ENCODE data around the gene RNF144A. TPM values are rescaled to one million over a fixed set of nuclear protein-coding genes. Genes with fewer than 3 reads are reported as not detected.
A peak's percentile ranks its signal among the peaks of the same experiment; 100 is the strongest.

The RNF144A gene
- total and polyA plus RNA-seq, 2 experiments from 2014 or later: 2.8 to 14.7 TPM

GRCh38 chr2:7060631-7061449, 143.6 kb downstream of the RNF144A start:
- Histone ChIP-seq H3K27me3 (ENCODE audit: insufficient read depth) (no peaks in the 10 kb centered on the region), H3K4me2 (no peak overlapping the region), H3K4me3 (no peak overlapping the region), H3K4me1 (ENCODE audit: insufficient read depth) (no peaks in the 10 kb centered on the region), H3K79me2 (replicated peaks; ENCODE audit: insufficient read depth) (no peaks in the 10 kb centered on the region), H3K9me2 (ENCODE audit: insufficient read depth) (peaks cover 7% of the 10 kb centered on the region; the same call in 1 of the 2 replicates), H4K20me1 (replicated peaks; ENCODE audit: insufficient read depth) (no peaks in the 10 kb centered on the region), H2AFZ (no peak overlapping the region), H3F3A (replicated peaks; ENCODE audit: low read depth) (no peaks in the 10 kb centered on the region), H3K36me3 (ENCODE audit: insufficient read depth) (peaks cover 7% of the 10 kb centered on the region), H3K27ac (ENCODE audit: low read depth) (no peak overlapping the region)
- Mint-ChIP-seq H3K4me1 (peaks cover 8% of the 10 kb centered on the region), H3K27ac (no peak overlapping the region), H3K4me3 (no peak overlapping the region), H3K27me3 (ENCODE audit: insufficient read depth, low read depth, poor library complexity) (peaks cover 10% of the 10 kb centered on the region), H3K9me3 (peaks cover 22% of the 10 kb centered on the region), H3K36me3 (ENCODE audit: low read depth) (peaks cover 21% of the 10 kb centered on the region)
- DNase-seq (ENCODE audit: low spot score): no peak
- 0 out of 3 replicates have a peak, but pooled peaks have one; percentile 29 for ATAC-seq
- TF ChIP-seq JUNB (IDR thresholded peaks at IDR 0.05; ENCODE audit: unreplicated experiment) (no peak), REST (IDR thresholded peaks at IDR 0.05; ENCODE audit: unreplicated experiment) (no peak)

- Histone ChIP-seq H3K4me3 (no peak overlapping the region), H3K9me2 (ENCODE audit: insufficient read depth) (peaks cover 2% of the 10 kb centered on the region; the same call in 1 of the 2 replicates), H3K36me3 (ENCODE audit: insufficient read depth) (peaks cover 7% of the 10 kb centered on the region), H3K27me3 (ENCODE audit: insufficient read depth) (no peaks in the 10 kb centered on the region), H3K4me1 (ENCODE audit: insufficient read depth) (no peaks in the 10 kb centered on the region), H3F3A (replicated peaks; ENCODE audit: low read depth) (no peaks in the 10 kb centered on the region), H3K79me2 (replicated peaks; ENCODE audit: insufficient read depth) (no peaks in the 10 kb centered on the region), H3K27ac (ENCODE audit: low read depth) (no peak overlapping the region), H2AFZ (no peak overlapping the region), H3K4me2 (no peak overlapping the region), H4K20me1 (replicated peaks; ENCODE audit: insufficient read depth) (no peaks in the 10 kb centered on the region)
- TF ChIP-seq ZNF462 (CRISPR knock-in tag; IDR thresholded peaks at IDR 0.05): no peak
- H3K9me3 Mint-ChIP-seq: peaks cover 22% of the 10 kb centered on the region
- peaks cover 10% of the 10 kb centered on the region for H3K27me3 Mint-ChIP-seq (ENCODE audit: insufficient read depth, low read depth, poor library complexity)
- peaks cover 8% of the 10 kb centered on the region for H3K4me1 Mint-ChIP-seq
- DNase-seq (ENCODE audit: low spot score): no peak
- no peak overlapping the region for H3K4me3 Mint-ChIP-seq
- H3K27ac Mint-ChIP-seq: no peak overlapping the region
- H3K36me3 Mint-ChIP-seq (ENCODE audit: low read depth): peaks cover 21% of the 10 kb centered on the region
- ATAC-seq: no peak
Measured at GRCh38 chr2:7061450-7061789, 144.2 kb downstream of the RNF144A start.
